HEK293T (cell line): ENCODE results near the gene DNAL4.

Source experiments
- ARNT ChIP-seq: fragments of 450-650 bp; IDR thresholded peaks from 2 replicates; pipeline ENCODE4 v1.6.1; 2017; ENCODE audit warnings: mild to moderate bottlenecking
- BHLHE40 ChIP-seq: fragments of 450-650 bp; IDR thresholded peaks from 2 replicates; pipeline ENCODE4 v1.6.1; 2016; ENCODE audit warnings: mild to moderate bottlenecking, moderate library complexity, borderline replicate concordance
- CTBP1 ChIP-seq: fragments of 450-650 bp; IDR thresholded peaks from 2 replicates; pipeline ENCODE4 v1.6.1; 2016; ENCODE audit warnings: borderline replicate concordance
- FOXA1 ChIP-seq: fragments of 450-650 bp; IDR thresholded peaks from 2 replicates; pipeline ENCODE4 v1.6.1; 2016; ENCODE audit warnings: mild to moderate bottlenecking
- FOXK2 ChIP-seq: fragments of 450-650 bp; IDR thresholded peaks from 2 replicates; pipeline ENCODE4 v1.6.1; 2016; ENCODE audit warnings: mild to moderate bottlenecking
- FOXM1 ChIP-seq: fragments of 450-650 bp; IDR thresholded peaks from 2 replicates; pipeline ENCODE4 v1.6.1; 2017; ENCODE audit warnings: mild to moderate bottlenecking, borderline replicate concordance
- HDGF ChIP-seq: fragments of 450-650 bp; IDR thresholded peaks from 2 replicates; pipeline ENCODE4 v1.6.1; 2017; ENCODE audit warnings: antibody characterized with exemption, borderline replicate concordance
- L3MBTL2 ChIP-seq: fragments of 450-650 bp; conservative IDR thresholded peaks from 2 replicates; pipeline ENCODE4 v1.6.1; 2016; ENCODE audit warnings: mild to moderate bottlenecking
- LEF1 ChIP-seq: fragments of 450-650 bp; IDR thresholded peaks from 2 replicates; pipeline ENCODE4 v1.6.1; 2017; ENCODE audit warnings: mild to moderate bottlenecking, borderline replicate concordance
- NFRKB ChIP-seq: fragments of 450-650 bp; IDR thresholded peaks from 2 replicates; pipeline ENCODE4 v1.6.1; 2016; ENCODE audit warnings: mild to moderate bottlenecking, moderate library complexity
- ZNF384 ChIP-seq: fragments of 450-650 bp; IDR thresholded peaks from 2 replicates; pipeline ENCODE4 v1.6.1; 2016

DNA sequence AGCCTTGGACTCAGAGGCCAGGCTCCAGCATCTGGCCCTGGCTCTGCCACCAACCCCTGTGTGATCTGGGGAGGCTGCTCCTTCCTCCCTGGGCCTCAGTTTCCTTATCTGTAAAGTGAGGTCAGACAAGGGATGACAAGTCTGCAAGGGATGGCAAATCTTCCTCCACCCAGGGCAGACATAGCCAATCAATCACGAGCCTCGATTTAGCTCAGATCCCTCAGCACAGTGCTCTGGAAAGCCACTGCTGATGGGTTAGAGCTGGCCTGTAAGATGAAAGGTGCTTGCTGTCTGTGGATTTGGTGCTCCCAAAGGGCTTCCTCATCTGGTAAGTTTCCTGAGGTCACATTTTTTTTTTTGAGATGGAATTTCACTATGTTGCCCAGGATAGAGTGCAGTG is 29.7 kb upstream of the DNAL4 start:
- TF ChIP-seq FOXK2 (no peak), LEF1 (no peak), BHLHE40 (no peak), ARNT (no peak), HDGF (no peak), FOXA1 (no peak), FOXM1 (no peak), CTBP1 (no peak), L3MBTL2 (no peak), ZNF384 (no peak), NFRKB (no peak)
